HG03571 (cell line): Measurements from ENCODE around the gene IKZF4.
"Not testable (repeated sequence)": the region's sequence is repeated elsewhere in the genome, so short reads cannot be mapped to it uniquely, and the experiment has no call there.

Experiments used
- ATAC-seq: cut with Tn5 transposase; IDR thresholded peaks from one replicate; pipeline ENCODE4 v1.9.1; 2021; ENCODE audit not compliant: unreplicated experiment

IKZF4 gene

GRCh38 chr12:56038022-56038655 lies 17.3 kb downstream of the IKZF4 start:
- no peak for ATAC-seq

- no peak for ATAC-seq
Measured at GRCh38 chr12:56040151-56040550, 19.3 kb downstream of the IKZF4 start.

- ATAC-seq, result no peak
Measured at GRCh38 chr12:56040963-56041551, 20.2 kb downstream of the IKZF4 start.

- peak; percentile 93 for ATAC-seq
Measured at GRCh38 chr12:56041552-56042429, 20.9 kb downstream of the IKZF4 start, which contains the start of gene RPS26. Gene RPS26, plus strand, starts transcription at chr12:56041918. Its CDS starts 249 bp downstream, at chr12:56042167.

- not testable (repeated sequence) for ATAC-seq
Measured at GRCh38 chr12:56042430-56042813, 21.6 kb downstream of the IKZF4 start.

- ATAC-seq, result no peak
Measured at GRCh38 chr12:56042843-56043242, 22.0 kb downstream of the IKZF4 start.

- no peak for ATAC-seq
Measured at GRCh38 chr12:56046027-56046780, 25.4 kb downstream of the IKZF4 start.

DNA sequence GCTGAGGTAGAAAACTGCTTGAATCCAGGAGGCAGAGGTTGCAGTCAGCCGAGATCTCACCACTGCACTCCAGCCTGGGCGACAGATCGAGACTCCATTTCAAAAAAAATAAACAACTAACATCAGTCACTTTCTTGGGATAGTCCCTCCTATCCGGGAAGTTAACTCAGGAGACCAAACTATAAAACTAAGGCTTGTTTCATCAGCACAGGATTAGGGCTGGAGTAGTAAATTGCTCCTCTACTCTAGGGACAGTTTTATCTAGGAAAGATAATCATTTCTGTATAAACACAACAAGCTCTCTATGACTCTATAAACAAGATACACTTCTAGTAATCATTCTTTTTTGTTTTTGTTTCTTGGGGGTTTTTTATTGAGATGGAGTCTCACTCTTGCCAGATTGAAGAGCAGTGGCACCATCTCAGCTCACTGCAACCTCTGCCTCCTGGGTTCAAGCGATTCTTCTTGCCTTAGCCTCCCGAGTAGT lies 32.6 kb downstream of the IKZF4 start:
- ATAC-seq, result no peak

GRCh38 chr12:56059964-56060363 lies 39.1 kb downstream of the IKZF4 start:
- not testable (repeated sequence) for ATAC-seq

GRCh38 chr12:56061982-56062381 lies 41.1 kb downstream of the IKZF4 start:
- no peak for ATAC-seq

DNA sequence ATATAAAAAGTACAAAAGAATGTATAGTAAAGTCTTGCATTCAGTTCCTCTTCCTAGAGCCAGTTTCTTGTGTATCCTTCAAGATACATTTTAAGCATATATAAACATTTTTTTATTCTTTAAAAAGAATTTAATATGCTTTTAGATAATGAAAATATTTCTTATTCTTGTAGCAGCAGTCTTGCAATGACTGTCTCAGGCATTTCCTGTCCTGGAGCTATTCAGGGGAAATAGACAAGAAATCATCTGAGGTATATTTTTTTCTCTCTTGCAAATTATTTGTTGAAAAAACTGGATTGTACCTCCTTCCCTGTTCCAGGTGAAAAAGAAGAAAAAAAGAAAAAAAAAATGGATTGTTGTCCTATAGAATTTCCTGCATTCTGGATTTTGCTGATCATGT lies 42.2 kb downstream of the IKZF4 start:
- ATAC-seq, result no peak

- ATAC-seq, result no peak
Measured at GRCh38 chr12:56071648-56072047, 50.8 kb downstream of the IKZF4 start.

GRCh38 chr12:56074396-56074795 lies 53.6 kb downstream of the IKZF4 start:
- no peak for ATAC-seq

DNA sequence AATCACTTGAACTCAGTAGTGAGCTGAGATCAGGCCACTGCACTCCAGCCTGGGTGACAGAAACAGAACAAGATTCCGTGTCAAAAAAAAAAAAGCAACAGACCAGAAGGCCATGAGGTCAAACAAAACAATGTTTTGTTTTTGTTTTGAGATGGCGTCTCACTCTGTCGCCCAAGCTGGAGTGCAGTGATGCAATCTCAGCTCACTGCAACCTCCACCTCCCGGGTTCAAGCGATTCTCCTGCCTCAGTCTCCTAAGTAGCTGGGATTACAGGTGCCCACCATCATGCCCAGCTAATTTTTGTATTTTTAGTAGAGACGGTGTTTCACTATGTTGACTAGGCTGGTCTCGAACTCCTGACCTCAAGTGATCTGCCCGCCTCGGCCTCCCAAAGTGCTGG lies 57.1 kb downstream of the IKZF4 start:
- not testable (repeated sequence) for ATAC-seq

GRCh38 chr12:56078427-56078826 lies 57.6 kb downstream of the IKZF4 start:
- ATAC-seq, result no peak

- peak; percentile 52 for ATAC-seq
Measured at GRCh38 chr12:56078931-56079722, 58.3 kb downstream of the IKZF4 start.

DNA sequence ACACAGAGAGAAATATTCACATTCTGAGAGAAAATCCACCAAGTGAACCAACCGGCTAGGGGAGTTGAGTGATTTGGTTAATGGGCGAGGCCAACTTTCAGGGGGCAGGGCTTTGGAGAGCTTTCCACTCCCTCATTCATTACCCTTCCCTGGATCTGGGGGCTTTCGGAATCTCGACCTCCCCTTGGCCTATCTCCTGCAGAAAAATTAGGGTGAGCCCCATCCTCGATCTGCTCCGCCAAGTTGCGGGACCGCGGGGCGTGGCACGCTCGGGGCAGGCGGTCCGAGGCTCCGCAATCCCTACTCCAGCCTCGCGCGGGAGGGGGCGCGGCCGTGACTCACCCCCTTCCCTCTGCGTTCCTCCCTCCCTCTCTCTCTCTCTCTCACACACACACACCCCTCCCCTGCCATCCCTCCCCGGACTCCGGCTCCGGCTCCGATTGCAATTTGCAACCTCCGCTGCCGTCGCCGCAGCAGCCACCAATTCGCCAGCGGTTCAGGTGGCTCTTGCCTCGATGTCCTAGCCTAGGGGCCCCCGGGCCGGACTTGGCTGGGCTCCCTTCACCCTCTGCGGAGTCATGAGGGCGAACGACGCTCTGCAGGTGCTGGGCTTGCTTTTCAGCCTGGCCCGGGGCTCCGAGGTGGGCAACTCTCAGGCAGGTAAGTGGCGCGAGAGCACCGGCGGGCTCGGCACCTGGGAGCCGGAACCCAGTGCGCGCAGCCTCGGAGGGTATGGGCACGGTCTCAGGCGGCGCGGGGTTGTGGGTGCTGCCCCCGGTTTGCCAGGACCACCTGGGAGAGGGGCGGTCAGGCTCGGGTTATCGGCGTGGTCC lies 59.1 kb downstream of the IKZF4 start, which contains the start of gene ERBB3:
Gene ERBB3 (plus strand): TSS at position 443 of the 833 bp plus-strand sequence. CDS start 136 bp downstream, at position 579.
- peak; percentile 17 for ATAC-seq

DNA sequence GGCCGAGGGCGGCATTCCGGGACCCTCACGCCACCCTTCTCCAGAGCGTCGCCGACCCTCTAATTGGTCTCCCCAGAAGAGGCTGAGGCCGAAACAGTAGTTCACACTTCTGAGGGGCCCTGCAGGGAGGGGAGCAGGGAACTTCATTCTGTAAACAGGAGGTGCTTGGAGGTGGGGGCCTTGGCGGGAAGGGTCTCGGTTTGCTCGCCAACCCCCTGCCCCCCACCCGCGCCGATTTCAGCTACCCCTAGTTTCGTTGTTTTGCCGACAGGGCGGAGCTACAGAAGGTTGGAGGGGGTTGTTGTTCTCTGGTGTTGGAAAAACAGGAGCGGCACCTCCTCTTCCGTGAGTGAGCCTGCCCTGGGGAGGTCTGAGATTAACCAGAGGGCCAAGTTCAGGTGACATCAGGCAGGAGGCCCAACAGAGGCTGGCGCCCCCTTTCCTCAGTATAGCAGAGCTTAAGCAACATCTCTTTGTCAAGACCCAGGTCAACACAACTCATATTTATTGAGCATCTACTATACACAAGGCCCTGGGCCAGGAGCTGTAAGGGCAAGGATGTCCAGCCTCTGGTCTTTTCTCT lies 59.8 kb downstream of the IKZF4 start:
- ATAC-seq, result no peak
